GM19467 (cell line): ENCODE results near the gene CWC27.
A peak's percentile ranks its signal among the peaks of the same experiment; 100 is the strongest.

Experiments
- ATAC-seq: cut with Tn5 transposase; IDR thresholded peaks from one replicate; pipeline ENCODE4 v1.9.1; 2021; ENCODE audit warnings: mild to moderate bottlenecking, moderate library complexity; ENCODE audit not compliant: unreplicated experiment

Gene CWC27

DNA sequence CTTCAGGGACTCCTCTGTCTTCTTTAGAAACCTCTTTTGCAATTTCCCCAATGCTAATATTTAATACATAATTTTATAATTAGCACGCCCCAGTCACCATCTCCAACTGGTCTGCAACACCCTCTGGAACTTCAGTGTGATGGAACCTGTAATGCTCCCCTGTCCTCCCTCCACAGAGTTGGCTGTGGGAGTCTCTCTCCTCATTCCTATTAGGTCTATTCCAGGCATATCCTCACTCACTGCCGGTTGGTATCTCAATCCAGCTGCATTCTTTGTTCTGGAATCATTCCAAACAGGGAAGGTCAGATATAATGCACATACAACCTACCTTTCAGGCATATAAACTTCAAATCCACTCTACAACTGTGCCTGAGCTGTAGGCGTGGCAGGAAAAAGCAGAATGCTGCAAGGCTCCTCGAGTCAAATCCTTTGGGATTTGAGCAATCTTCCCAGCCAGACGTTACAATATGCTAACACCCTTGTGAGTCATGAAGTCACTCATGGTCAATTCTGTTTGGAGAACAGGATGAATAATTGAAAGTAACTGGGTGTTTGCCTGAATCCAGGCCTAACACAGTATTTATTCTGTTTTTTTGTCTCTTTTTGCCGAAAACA lies 293.8 kb downstream of the CWC27 start:
- ATAC-seq, result no peak

DNA sequence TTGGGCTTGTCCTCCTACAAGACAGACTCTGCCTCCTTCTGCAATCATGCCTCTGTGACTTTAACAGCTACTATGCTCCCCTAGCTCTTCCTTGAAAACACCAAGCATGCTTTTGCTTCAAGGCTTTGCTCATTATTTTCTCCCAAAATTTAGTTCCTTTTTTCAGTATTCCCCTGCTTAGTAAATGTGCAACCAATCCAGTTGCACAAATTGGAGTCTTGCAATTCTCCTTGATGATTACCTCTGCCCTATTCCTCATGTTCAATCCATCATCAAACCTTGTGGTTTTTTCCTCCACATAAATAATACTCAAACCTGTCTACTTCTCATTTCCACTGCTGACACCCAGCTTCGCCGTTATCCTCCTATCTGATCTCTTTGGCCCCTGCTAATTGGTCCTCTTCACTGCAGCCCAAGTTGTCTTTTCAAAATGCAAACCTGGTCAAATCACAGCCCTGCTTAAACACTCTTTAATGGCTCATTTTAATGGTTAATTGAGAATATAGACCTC lies 296.3 kb downstream of the CWC27 start:
- no peak for ATAC-seq

DNA sequence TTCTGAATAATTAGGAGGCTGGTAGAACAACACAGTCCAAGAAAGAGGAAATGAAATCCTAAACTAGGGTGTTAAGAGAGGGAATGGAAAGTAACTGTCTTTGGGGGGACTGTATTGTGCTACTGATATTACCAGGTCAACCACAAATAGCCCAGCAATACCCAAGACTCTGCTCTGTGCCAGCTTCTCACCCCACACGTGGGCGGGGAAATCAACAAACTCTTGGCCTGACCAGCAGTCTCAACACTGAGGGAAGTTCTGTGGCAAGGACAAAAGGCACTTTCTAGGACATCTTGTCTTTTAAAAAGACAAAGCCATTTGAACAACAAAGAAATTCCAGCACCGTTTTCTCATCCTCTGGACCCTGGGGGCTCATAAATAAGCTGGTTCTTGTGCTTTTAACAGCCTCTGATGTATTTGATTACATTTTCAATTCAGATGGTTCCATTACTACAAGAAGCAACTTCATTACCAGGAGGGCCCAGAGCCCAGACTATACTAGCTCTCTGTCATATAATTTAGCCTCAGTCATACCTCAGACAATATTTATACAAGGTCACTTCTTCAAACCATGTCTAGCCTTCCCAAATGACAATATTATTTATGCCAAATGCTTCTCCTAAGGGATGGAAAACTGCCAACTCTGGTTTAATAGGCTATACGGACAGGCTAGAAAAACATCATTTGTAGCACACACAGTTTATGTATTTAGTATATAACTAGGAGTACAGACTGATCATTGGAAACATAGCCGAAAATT lies 297.8 kb downstream of the CWC27 start:
- peak; percentile 55 for ATAC-seq

DNA sequence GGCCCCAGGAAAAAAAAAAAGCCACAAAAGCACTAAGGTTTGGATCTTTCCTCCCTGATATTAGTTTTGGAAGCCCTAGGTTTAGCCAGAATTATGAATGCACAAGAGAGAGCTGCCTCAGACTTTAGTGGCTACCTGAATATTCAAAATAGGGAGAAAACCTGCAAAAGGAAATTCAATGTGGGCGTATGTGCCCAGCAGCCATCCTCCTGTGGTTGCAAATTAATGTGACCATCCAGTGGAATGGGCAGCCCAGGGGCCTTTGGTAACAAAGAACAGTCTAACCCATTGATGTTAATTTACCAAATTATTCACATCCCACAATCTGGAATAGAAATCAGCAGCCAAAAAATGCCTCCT lies 298.4 kb downstream of the CWC27 start:
- ATAC-seq, result no peak
